Measurements from ENCODE around the gene NDUFAF2. TPM values are rescaled to one million over a fixed set of nuclear protein-coding genes. Genes with fewer than 3 reads are reported as not detected.

NDUFAF2 gene
- total RNA-seq, 4 donors from 2014 or later = 28.0 to 38.2 (median 31.2) TPM

- intact Hi-C loops (cut with DNase I) = no loop called here
- TF ChIP-seq CTCF (IDR thresholded peaks at IDR 0.05) = no peak
- no peak for TF ChIP-seq POLR2A (IDR thresholded peaks at IDR 0.05)
- no peaks in the 10 kb centered on the region for H3K27me3 ChIP-seq
- no peak overlapping the region for H3K4me3 ChIP-seq
- DNase-seq = no peak
- H3K4me1 ChIP-seq = no peaks in the 10 kb centered on the region
- no peaks in the 10 kb centered on the region for H3K36me3 ChIP-seq
- no peak overlapping the region for H3K27ac ChIP-seq
- H3K9me3 ChIP-seq = no peaks in the 10 kb centered on the region
These were observed 64.9 kb downstream of the NDUFAF2 start for GRCh38 chr5:61009907-61010306.

GRCh38 chr5:61010467-61011454 lies 65.8 kb downstream of the NDUFAF2 start:
- no peak for DNase-seq
- Histone ChIP-seq H3K27me3 (no peaks in the 10 kb centered on the region), H3K27ac (no peak overlapping the region), H3K4me1 (no peaks in the 10 kb centered on the region), H3K9me3 (no peaks in the 10 kb centered on the region), H3K4me3 (no peak overlapping the region), H3K36me3 (no peaks in the 10 kb centered on the region)
- 72 to 73% methylated on average over 5 of the region's 5 CpGs for WGBS, 2 donors
- intact Hi-C loops (cut with DNase I) = no loop called here
- TF ChIP-seq POLR2A (IDR thresholded peaks at IDR 0.05) (no peak), CTCF (IDR thresholded peaks at IDR 0.05) (no peak)

GRCh38 chr5:61018062-61018461 lies 73.1 kb downstream of the NDUFAF2 start:
- DNase-seq = no peak
- no peaks in the 10 kb centered on the region for H3K27me3 ChIP-seq
- H3K9me3 ChIP-seq = no peaks in the 10 kb centered on the region
- no peak overlapping the region for H3K4me3 ChIP-seq
- H3K36me3 ChIP-seq = no peaks in the 10 kb centered on the region
- H3K4me1 ChIP-seq = no peaks in the 10 kb centered on the region
- intact Hi-C loops (cut with DNase I) = no loop called here
- no peak for TF ChIP-seq CTCF (IDR thresholded peaks at IDR 0.05)
- no peak for TF ChIP-seq POLR2A (IDR thresholded peaks at IDR 0.05)
- no peak overlapping the region for H3K27ac ChIP-seq
- WGBS, 2 donors = 34 to 55% methylated on average over 2 of the region's 2 CpGs

GRCh38 chr5:61019642-61020041 lies 74.6 kb downstream of the NDUFAF2 start:
- no peaks in the 10 kb centered on the region for H3K27me3 ChIP-seq
- H3K27ac ChIP-seq = no peak overlapping the region
- H3K9me3 ChIP-seq = no peaks in the 10 kb centered on the region
- WGBS, 2 donors = 97 to 100% methylated on average over 1 of the region's 1 CpG
- intact Hi-C loops (cut with DNase I) = no loop called here
- TF ChIP-seq CTCF (IDR thresholded peaks at IDR 0.05) = no peak
- TF ChIP-seq POLR2A (IDR thresholded peaks at IDR 0.05) = no peak
- no peaks in the 10 kb centered on the region for H3K36me3 ChIP-seq
- no peak overlapping the region for H3K4me3 ChIP-seq
- no peaks in the 10 kb centered on the region for H3K4me1 ChIP-seq
- no peak for DNase-seq

GRCh38 chr5:61020415-61020814 lies 75.4 kb downstream of the NDUFAF2 start:
- H3K36me3 ChIP-seq = no peaks in the 10 kb centered on the region
- H3K4me3 ChIP-seq = no peak overlapping the region
- intact Hi-C loops (cut with DNase I) = no loop called here
- TF ChIP-seq POLR2A (IDR thresholded peaks at IDR 0.05) (no peak), CTCF (IDR thresholded peaks at IDR 0.05) (no peak)
- H3K4me1 ChIP-seq = no peaks in the 10 kb centered on the region
- H3K27ac ChIP-seq = no peak overlapping the region
- WGBS, 2 donors = 76 to 83% methylated on average over 3 of the region's 3 CpGs
- H3K9me3 ChIP-seq = no peaks in the 10 kb centered on the region
- no peak for DNase-seq
- no peaks in the 10 kb centered on the region for H3K27me3 ChIP-seq

All from esophagus squamous epithelium (tissue), 5 donors.